Hepatocyte (in vitro differentiated cells): ENCODE results near the gene PCLO. TPM values are rescaled to one million over a fixed set of nuclear protein-coding genes. Genes with fewer than 3 reads are reported as not detected.

Experiments
- DNase-seq: peaks from one replicate; pipeline ENCODE4 v3.0.0-alpha.2; 2016; ENCODE audit warnings: low spot score
- H2AFZ ChIP-seq: fragments of 200-600 bp; sonication (generic); 2 replicates; pipeline ENCODE4 v1.6.0; 2016; ENCODE audit warnings: antibody characterized with exemption, mild to moderate bottlenecking
- H3K27ac ChIP-seq: fragments of 200-600 bp; sonication (generic); 2 replicates; pipeline ENCODE4 v1.5.1; 2016; ENCODE audit warnings: mild to moderate bottlenecking
- H3K27me3 ChIP-seq: fragments of 200-600 bp; sonication (generic); 2 replicates; pipeline ENCODE4 v1.6.1; 2016
- H3K36me3 ChIP-seq: fragments of 200-600 bp; sonication (generic); replicated peaks from 2 replicates; pipeline ENCODE4 v1.5.1; 2016; ENCODE audit warnings: low read depth; ENCODE audit not compliant: insufficient read depth
- H3K4me1 ChIP-seq: fragments of 200-600 bp; sonication (generic); 2 replicates; pipeline ENCODE4 v1.5.1; 2016; ENCODE audit warnings: mild to moderate bottlenecking, moderate library complexity; ENCODE audit not compliant: insufficient read depth
- H3K4me2 ChIP-seq: fragments of 200-600 bp; sonication (generic); 2 replicates; pipeline ENCODE4 v1.6.0; 2016
- H3K4me3 ChIP-seq: fragments of 200-600 bp; sonication (generic); 2 replicates; pipeline ENCODE4 v1.5.1; 2016; ENCODE audit warnings: mild to moderate bottlenecking
- H3K79me2 ChIP-seq: fragments of 200-600 bp; sonication (generic); 2 replicates; pipeline ENCODE4 v1.6.0; 2017; ENCODE audit warnings: mild to moderate bottlenecking
- H3K9me2 ChIP-seq: fragments of 200-600 bp; sonication (generic); replicated peaks from 2 replicates; pipeline ENCODE4 v1.6.0; 2017; ENCODE audit warnings: mild to moderate bottlenecking; ENCODE audit not compliant: insufficient read depth
- H3K9me3 ChIP-seq: fragments of 200-600 bp; sonication (generic); 2 replicates; pipeline ENCODE4 v1.5.1; 2016; ENCODE audit warnings: low read depth, mild to moderate bottlenecking
- H4K20me1 ChIP-seq: fragments of 200-600 bp; sonication (generic); 2 replicates; pipeline ENCODE4 v1.6.0; 2016; ENCODE audit warnings: mild to moderate bottlenecking; ENCODE audit not compliant: insufficient read depth, poor library complexity, severe bottlenecking
- CTCF ChIP-seq: fragments of 200-600 bp; sonication (generic); IDR thresholded peaks from 2 replicates; pipeline ENCODE4 v1.5.1; 2016; ENCODE audit warnings: antibody characterized with exemption, mild to moderate bottlenecking; ENCODE audit not compliant: poor library complexity
- EZH2 ChIP-seq: fragments of 200-600 bp; sonication (generic); IDR thresholded peaks from 2 replicates; pipeline ENCODE4 v1.6.1; 2016; ENCODE audit warnings: antibody characterized with exemption, mild to moderate bottlenecking, borderline replicate concordance
- EZH2phosphoT487 ChIP-seq: fragments of 200-600 bp; sonication (generic); IDR thresholded peaks from one replicate; pipeline ENCODE4 v1.6.1; 2018; ENCODE audit warnings: antibody characterized with exemption, mild to moderate bottlenecking, low read depth, moderate library complexity; ENCODE audit not compliant: unreplicated experiment, severe bottlenecking
- WGBS: methylation state at CpG from one replicate; pipeline ENCODE4 v1.1.6; 2016; ENCODE audit warnings: low lambda C conversion rate; ENCODE audit errors: missing lambda C conversion rate; 5-methylcytosine and 5-hydroxymethylcytosine counted together
- polyA plus RNA-seq: library from polyadenylated mRNA; unstranded; fragments of >200 nt; fragmentation: Nextera tagmentation; extraction: Ambion mirVana; gene quantifications from 2 replicates; pipeline ENCODE4 v1.2.1, GENCODE V29; 2016
- total RNA-seq: library from RNA; depleted of rRNA; stranded (reverse); fragments of >200 nt; gene quantifications from 2 replicates; pipeline ENCODE4 v1.2.3, GENCODE V29; 2014

PCLO gene
- total and polyA plus RNA-seq, 2 experiments from 2014 or later, result 1.3 to 8.1 TPM

GRCh38 chr7:82789883-82790609 is 372.6 kb downstream of the PCLO start:
- Histone ChIP-seq H3K9me2 (no peaks in the 10 kb centered on the region), H4K20me1 (no peaks in the 10 kb centered on the region), H3K27ac (no peak overlapping the region), H3K36me3 (no peaks in the 10 kb centered on the region), H2AFZ (no peak overlapping the region), H3K79me2 (no peaks in the 10 kb centered on the region), H3K9me3 (no peaks in the 10 kb centered on the region), H3K27me3 (no peaks in the 10 kb centered on the region), H3K4me3 (no peak overlapping the region), H3K4me1 (no peaks in the 10 kb centered on the region), H3K4me2 (no peak overlapping the region)
- DNase-seq, result no peak
- TF ChIP-seq CTCF (no peak), EZH2 (no peak), EZH2phosphoT487 (no peak)
- 45% methylated on average over 5 of the region's 5 CpGs for WGBS

- no peaks in the 10 kb centered on the region for H3K36me3 ChIP-seq
- DNase-seq, result no peak
- no peaks in the 10 kb centered on the region for H3K9me3 ChIP-seq
- H3K27me3 ChIP-seq, result no peaks in the 10 kb centered on the region
- WGBS, result 76% methylated on average over 1 of the region's 1 CpG
- no peak overlapping the region for H2AFZ ChIP-seq
- no peak overlapping the region for H3K4me3 ChIP-seq
- H3K79me2 ChIP-seq, result no peaks in the 10 kb centered on the region
- H3K9me2 ChIP-seq, result no peaks in the 10 kb centered on the region
- no peak overlapping the region for H3K27ac ChIP-seq
- no peaks in the 10 kb centered on the region for H3K4me1 ChIP-seq
- TF ChIP-seq EZH2 (no peak), CTCF (no peak), EZH2phosphoT487 (no peak)
- no peak overlapping the region for H3K4me2 ChIP-seq
- H4K20me1 ChIP-seq, result no peaks in the 10 kb centered on the region
Measured at GRCh38 chr7:82778021-82778420, 384.7 kb downstream of the PCLO start.

DNA sequence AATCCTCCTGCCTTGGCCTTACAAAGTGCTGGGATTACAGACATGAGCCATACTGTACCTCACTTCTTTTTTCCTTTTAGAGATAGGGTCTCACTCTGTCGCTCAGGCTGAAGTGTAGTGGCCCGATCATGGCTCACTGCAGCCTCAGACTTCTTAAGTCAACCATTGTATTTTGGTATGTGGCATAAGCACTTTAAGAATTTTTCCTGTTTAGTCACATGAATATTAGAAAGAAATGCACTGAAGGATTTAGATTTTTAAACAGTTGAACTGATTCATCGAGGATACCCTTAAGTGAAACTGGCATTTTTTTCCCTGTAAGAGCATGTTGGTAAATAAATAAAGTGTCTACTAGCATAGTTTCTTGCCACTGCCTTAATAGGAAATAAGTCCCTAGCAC is 399.8 kb downstream of the PCLO start:
- H3K27me3 ChIP-seq, result no peaks in the 10 kb centered on the region
- no peak overlapping the region for H2AFZ ChIP-seq
- DNase-seq, result no peak
- H3K79me2 ChIP-seq, result no peaks in the 10 kb centered on the region
- no peaks in the 10 kb centered on the region for H3K9me3 ChIP-seq
- TF ChIP-seq CTCF, result no peak
- TF ChIP-seq EZH2, result no peak
- no peak for TF ChIP-seq EZH2phosphoT487
- no peaks in the 10 kb centered on the region for H3K9me2 ChIP-seq
- no peak overlapping the region for H3K4me3 ChIP-seq
- 91% methylated on average over 3 of the region's 3 CpGs for WGBS
- no peaks in the 10 kb centered on the region for H4K20me1 ChIP-seq
- H3K27ac ChIP-seq, result no peak overlapping the region
- H3K36me3 ChIP-seq, result no peaks in the 10 kb centered on the region
- H3K4me1 ChIP-seq, result no peaks in the 10 kb centered on the region
- H3K4me2 ChIP-seq, result no peak overlapping the region
